OCI-LY3 (cell line): ENCODE data around the gene HSD11B2.

Source experiments
- H2AFZ ChIP-seq: fragments of 200-600, 300-600 bp; shearing (Covaris generic); 2 replicates; pipeline ENCODE4 v1.6.0; 2014; ENCODE audit warnings: antibody characterized with exemption, low read depth, low read length
- H3K27ac ChIP-seq: fragments of 200-600, 300-600 bp; sonication (generic); 2 replicates; pipeline ENCODE4 v1.5.1; 2014; ENCODE audit warnings: mild to moderate bottlenecking, low read length, moderate library complexity, mixed read lengths
- H3K27me3 ChIP-seq: fragments of 200-600, 300-600 bp; sonication (generic); 2 replicates; pipeline ENCODE4 v1.6.1; 2014; ENCODE audit warnings: low read depth, low read length, mixed read lengths
- H3K36me3 ChIP-seq: fragments of 200-600, 300-600 bp; sonication (generic); replicated peaks from 2 replicates; pipeline ENCODE3; 2014; ENCODE audit warnings: low read depth, low read length, mixed read lengths
- H3K4me1 ChIP-seq: fragments of 300-600, 200-600 bp; sonication (generic); 2 replicates; pipeline ENCODE4 v1.6.1; 2014; ENCODE audit warnings: low read length, mixed read lengths
- H3K4me2 ChIP-seq: fragments of 200-600, 300-600 bp; sonication (generic); 2 replicates; pipeline ENCODE4 v1.6.1; 2014; ENCODE audit warnings: low read length, mixed read lengths
- H3K4me3 ChIP-seq: fragments of 300-600, 200-600 bp; sonication (generic); 2 replicates; pipeline ENCODE4 v1.5.1; 2014; ENCODE audit warnings: antibody characterized with exemption, mild to moderate bottlenecking, low read length, moderate library complexity
- H3K79me2 ChIP-seq: fragments of 300-600, 200-600 bp; shearing (Covaris generic); 2 replicates; pipeline ENCODE4 v1.6.1; 2014; ENCODE audit warnings: mild to moderate bottlenecking, low read length, mixed read lengths
- H3K9ac ChIP-seq: fragments of 300-600, 200-600 bp; shearing (Covaris generic); 2 replicates; pipeline ENCODE4 v1.6.0; 2014; ENCODE audit warnings: mild to moderate bottlenecking, low read length, moderate library complexity
- H3K9me3 ChIP-seq: fragments of 200-600, 300-600 bp; shearing (Covaris generic); 2 replicates; pipeline ENCODE4 v1.6.1; 2014; ENCODE audit warnings: low read length, mixed read lengths; ENCODE audit not compliant: insufficient read depth
- H4K20me1 ChIP-seq: fragments of 200-600, 300-600 bp; sonication (generic); 2 replicates; pipeline ENCODE4 v1.6.1; 2016; ENCODE audit warnings: low read length, mixed read lengths; ENCODE audit not compliant: insufficient read depth
- EZH2phosphoT487 ChIP-seq: fragments of 200-600 bp; shearing (Covaris generic); IDR thresholded peaks from 2 replicates; pipeline ENCODE4 v1.6.1; 2018; ENCODE audit warnings: antibody characterized with exemption, mixed run types, low read depth
- TF ChIP-seq, protein P1 (sequence below): fragments of 200-600, 300-600 bp; sonication (generic); IDR thresholded peaks from 2 replicates; pipeline ENCODE4 v1.5.1; 2014; ENCODE audit warnings: antibody characterized with exemption, low read length, low read depth

Gene HSD11B2

DNA sequence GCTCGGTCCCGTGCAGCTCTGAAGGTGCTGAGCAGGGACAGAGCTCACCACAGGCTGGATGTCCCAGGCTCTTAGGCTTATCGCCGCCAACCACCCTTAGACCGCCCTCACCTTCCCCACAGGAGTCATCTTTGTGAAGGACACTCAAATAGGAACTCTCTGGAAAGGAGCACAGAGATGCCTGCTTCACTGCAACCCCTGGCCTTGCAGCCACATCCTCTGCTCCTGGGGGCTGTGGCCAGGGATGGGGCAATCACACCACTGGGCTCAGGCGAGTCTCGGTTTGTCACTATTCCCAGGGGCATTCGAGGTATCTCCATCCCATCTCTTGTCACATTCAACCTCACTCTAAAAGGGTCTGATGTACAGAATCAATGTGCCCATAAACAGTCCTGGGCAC lies 25.6 kb upstream of the HSD11B2 start:
- Histone ChIP-seq H3K9ac (no peak overlapping the region), H3K27me3 (no peaks in the 10 kb centered on the region), H3K36me3 (no peaks in the 10 kb centered on the region), H3K9me3 (no peaks in the 10 kb centered on the region), H3K4me3 (no peak overlapping the region), H3K79me2 (no peaks in the 10 kb centered on the region), H2AFZ (no peak overlapping the region), H3K4me1 (peaks cover 13% of the 10 kb centered on the region), H3K27ac (no peak overlapping the region), H3K4me2 (no peak overlapping the region), H4K20me1 (no peaks in the 10 kb centered on the region)
- TF ChIP-seq EZH2phosphoT487, result no peak
- TF ChIP-seq, protein P1, sequence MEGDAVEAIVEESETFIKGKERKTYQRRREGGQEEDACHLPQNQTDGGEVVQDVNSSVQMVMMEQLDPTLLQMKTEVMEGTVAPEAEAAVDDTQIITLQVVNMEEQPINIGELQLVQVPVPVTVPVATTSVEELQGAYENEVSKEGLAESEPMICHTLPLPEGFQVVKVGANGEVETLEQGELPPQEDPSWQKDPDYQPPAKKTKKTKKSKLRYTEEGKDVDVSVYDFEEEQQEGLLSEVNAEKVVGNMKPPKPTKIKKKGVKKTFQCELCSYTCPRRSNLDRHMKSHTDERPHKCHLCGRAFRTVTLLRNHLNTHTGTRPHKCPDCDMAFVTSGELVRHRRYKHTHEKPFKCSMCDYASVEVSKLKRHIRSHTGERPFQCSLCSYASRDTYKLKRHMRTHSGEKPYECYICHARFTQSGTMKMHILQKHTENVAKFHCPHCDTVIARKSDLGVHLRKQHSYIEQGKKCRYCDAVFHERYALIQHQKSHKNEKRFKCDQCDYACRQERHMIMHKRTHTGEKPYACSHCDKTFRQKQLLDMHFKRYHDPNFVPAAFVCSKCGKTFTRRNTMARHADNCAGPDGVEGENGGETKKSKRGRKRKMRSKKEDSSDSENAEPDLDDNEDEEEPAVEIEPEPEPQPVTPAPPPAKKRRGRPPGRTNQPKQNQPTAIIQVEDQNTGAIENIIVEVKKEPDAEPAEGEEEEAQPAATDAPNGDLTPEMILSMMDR, result no peak

DNA sequence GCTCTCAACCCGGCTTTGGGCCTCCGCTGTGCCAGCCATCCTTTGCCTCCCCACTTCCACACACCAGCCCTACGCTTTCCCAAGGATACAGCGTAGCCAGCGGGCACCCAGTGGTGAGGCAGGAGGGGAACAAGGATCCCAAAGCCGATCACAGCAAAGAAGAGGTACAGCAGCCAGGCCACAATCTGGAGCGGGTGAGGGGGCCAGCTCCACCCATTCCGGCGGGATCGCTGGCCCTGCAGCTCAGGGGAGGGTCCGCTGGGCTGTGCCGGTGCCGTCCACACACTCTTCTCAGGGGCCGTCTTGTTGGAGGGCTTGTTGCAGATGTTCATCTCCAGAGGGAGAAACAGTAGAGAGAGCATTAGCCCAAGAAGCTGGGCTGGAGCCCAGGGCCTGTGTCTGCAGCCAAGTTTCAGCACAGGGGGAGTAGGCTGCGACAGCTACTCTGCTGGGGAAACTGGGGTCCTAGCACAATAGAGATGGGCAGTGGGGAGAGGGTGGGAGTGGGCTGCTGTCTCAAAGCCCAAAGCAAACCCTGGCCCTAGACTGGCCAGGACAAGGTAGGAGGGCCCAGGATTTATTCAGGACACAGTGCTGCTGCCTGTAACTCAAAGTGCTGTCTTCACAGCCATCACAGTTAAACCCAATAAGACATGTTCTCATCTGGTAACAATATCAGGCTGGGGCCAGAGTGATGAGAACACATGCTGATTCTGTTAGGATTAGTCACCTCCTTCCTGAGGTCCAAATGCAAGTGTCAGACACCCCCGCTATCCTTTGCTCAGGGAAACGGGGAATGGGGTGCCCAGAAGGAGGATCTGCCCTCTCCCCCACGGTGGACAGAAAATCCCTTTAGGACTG lies 24.6 kb upstream of the HSD11B2 start:
- Histone ChIP-seq H3K27me3 (no peaks in the 10 kb centered on the region), H4K20me1 (no peaks in the 10 kb centered on the region), H3K36me3 (no peaks in the 10 kb centered on the region), H3K9ac (no peak overlapping the region), H3K79me2 (no peaks in the 10 kb centered on the region), H2AFZ (no peak overlapping the region), H3K4me3 (no peak overlapping the region), H3K4me2 (no peak overlapping the region), H3K27ac (no peak overlapping the region), H3K9me3 (no peaks in the 10 kb centered on the region), H3K4me1 (peaks cover 3% of the 10 kb centered on the region)
- TF ChIP-seq, protein P1, result no peak
- no peak for TF ChIP-seq EZH2phosphoT487

DNA sequence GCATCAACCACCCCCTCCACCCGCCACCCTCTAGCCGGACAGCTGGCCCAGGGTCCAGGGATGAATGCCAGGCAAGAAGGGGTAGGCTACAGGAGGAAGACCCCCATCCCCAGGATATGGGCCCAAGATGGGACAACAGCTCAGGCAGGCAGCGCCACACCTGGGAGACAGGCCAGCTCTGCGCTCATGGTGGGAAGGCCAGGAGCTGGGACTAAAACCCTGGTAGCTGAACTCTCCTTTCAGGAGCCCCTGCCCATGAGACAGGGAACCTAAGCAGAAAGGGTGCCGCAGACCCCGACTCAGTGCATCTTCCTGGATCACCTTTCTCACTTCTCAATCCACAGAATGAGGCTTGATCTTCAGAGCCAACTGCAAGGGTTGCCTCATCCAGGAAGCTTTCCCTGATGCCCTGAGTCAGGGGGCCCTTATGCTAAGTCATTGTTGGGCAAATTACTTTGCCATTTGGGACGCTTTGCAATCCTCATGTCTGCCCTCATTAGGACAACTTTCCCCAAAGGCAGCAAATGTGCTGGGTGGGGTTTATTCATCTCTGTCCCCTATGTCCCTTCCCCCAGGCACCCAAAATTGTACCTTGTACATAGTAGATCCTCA lies 23.6 kb upstream of the HSD11B2 start:
- no peak overlapping the region for H3K4me2 ChIP-seq
- no peak overlapping the region for H3K27ac ChIP-seq
- TF ChIP-seq, protein P1, result no peak
- no peak for TF ChIP-seq EZH2phosphoT487
- no peak overlapping the region for H2AFZ ChIP-seq
- H3K4me1 ChIP-seq, result no peaks in the 10 kb centered on the region
- no peaks in the 10 kb centered on the region for H3K36me3 ChIP-seq
- no peaks in the 10 kb centered on the region for H3K27me3 ChIP-seq
- no peak overlapping the region for H3K9ac ChIP-seq
- H4K20me1 ChIP-seq, result no peaks in the 10 kb centered on the region
- no peaks in the 10 kb centered on the region for H3K9me3 ChIP-seq
- no peaks in the 10 kb centered on the region for H3K79me2 ChIP-seq
- no peak overlapping the region for H3K4me3 ChIP-seq

DNA sequence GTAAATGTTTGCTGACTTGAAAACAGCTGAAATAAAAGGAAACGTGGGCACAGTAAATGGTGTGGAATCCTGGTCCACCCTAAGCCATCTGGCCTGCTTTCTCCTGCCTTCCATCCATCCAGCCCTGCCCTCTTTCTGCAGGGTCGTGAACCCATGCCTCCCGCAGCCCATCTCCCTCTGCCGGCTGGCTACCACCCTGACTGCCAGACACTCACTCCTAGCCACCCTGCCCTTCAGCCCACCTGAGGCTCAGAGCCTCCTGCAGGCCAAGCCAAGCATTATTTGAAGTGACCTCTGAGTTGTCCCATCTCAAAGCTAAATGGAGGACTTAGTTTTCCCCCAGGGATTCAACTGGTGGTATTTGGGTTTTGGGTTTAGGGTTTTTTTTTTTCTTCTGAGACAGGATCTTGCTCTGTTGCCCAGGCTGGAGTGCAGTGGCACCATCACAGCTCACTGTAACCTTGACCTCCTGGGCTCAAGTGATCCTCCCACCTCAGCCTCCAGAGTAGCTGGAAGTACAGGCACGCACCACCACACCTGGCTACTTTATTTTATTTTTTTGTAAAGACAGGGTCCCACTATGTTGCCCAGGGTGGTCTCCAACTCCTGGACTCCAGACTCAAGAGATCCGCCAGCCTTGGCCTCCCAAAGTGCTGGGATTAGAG lies 23.0 kb upstream of the HSD11B2 start:
- Histone ChIP-seq H3K79me2 (no peaks in the 10 kb centered on the region), H3K4me2 (no peak overlapping the region), H3K27ac (no peak overlapping the region), H2AFZ (no peak overlapping the region), H4K20me1 (no peaks in the 10 kb centered on the region), H3K4me1 (no peaks in the 10 kb centered on the region), H3K36me3 (no peaks in the 10 kb centered on the region), H3K9me3 (no peaks in the 10 kb centered on the region), H3K27me3 (no peaks in the 10 kb centered on the region), H3K9ac (no peak overlapping the region), H3K4me3 (no peak overlapping the region)
- TF ChIP-seq, protein P1, result no peak
- no peak for TF ChIP-seq EZH2phosphoT487
